ENCODE data around the gene LARP4B. TPM values are rescaled to one million over a fixed set of nuclear protein-coding genes. Genes with fewer than 3 reads are reported as not detected.
A peak's percentile ranks its signal among the peaks of the same experiment; 100 is the strongest.

Gene LARP4B
- total and polyA plus RNA-seq, 2 of the 13 experiments (the other 11 are each of a cell fraction or from before 2014, with no cell fraction given), result 19.5 to 30.2 TPM

DNA sequence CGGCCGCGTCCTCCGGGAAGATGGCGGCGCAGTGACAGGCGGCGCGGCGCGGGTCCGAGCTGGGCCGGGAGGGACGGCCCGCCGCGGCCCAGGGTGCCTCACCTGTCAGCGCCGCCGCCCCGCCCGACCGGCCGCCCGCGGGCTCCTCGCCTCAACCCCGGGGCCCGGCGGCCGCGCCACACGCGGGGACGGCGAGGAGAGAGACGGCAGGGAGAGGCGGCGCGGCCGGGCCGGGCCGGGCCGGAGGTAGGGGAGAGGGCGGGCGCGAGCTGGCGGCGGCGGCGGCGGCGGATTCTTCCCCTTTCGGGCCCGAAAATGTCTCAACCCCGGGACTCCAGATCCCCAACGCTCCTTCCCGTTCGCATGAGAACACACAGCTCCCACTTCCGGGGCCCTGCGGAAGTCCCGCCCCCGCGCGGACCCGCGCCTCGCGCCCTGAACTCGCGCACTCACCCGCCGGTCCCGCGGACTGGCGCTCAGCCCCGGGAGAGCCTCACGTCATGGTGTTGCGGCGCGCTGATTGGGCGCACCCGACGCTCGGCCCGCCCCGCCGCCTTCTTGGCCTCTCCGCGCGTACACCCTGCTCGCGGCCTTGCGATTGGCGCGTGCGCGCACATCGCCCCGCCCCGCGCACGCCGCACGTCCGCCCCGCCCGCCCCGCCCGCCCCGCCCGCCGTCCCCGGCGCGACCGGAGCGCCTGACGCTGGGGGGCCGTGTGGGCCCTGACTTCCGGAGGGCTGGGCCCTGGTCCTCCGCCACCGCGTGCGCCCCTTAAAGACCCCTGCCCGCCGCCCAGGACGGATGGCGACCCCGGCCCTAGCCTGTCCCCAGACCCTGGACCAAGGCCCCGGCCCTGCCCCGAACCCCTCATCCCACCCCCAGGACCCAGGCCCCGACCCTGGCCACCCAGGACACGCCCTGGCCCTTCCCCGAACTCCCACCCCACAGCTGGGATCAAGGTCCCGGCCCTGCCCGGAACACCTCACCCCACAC is at the start of gene LARP4B (continued):
- TF ChIP-seq HINFP (CRISPR knock-in tag; IDR thresholded peaks at IDR 0.05; ENCODE audit: low read depth) (peak; percentile 29; the same call in 1 of the 2 replicates), TAF1 (CRISPR knock-in tag; IDR thresholded peaks at IDR 0.05) (peak; percentile 58), ARNT2 (CRISPR knock-in tag; IDR thresholded peaks at IDR 0.05; ENCODE audit: low read depth) (peak; percentile 20; the same call in 1 of the 2 replicates), SRSF1 (optimal IDR thresholded peaks at IDR 0.05; ENCODE audit: low read depth, low read length) (peak; percentile 33), ZZZ3 (CRISPR knock-in tag; IDR thresholded peaks at IDR 0.05; ENCODE audit: borderline replicate concordance) (no peak; the same call in 1 of the 2 replicates), ZKSCAN1 (IDR thresholded peaks at IDR 0.05; ENCODE audit: low read length) (no peak), MAFF (IDR thresholded peaks at IDR 0.05; ENCODE audit: low read depth, low read length) (no peak), BCL6 (CRISPR knock-in tag; IDR thresholded peaks at IDR 0.05) (no peak), ZNF546 (CRISPR knock-in tag; conservative IDR thresholded peaks at IDR 0.05) (peak; percentile 11; the same call in 1 of the 2 replicates), ZNF335 (CRISPR knock-in tag; IDR thresholded peaks at IDR 0.05) (no peak), EHMT2 (IDR thresholded peaks at IDR 0.05; ENCODE audit: borderline replicate concordance, low read depth, low read length) (no peak), NFYC (CRISPR knock-in tag; IDR thresholded peaks at IDR 0.05) (peak; percentile 85), SIN3A (IDR thresholded peaks at IDR 0.05; ENCODE audit: borderline replicate concordance, low read depth, low read length) (peak; percentile 66; the same call in 1 of the 2 replicates), ZIK1 (CRISPR knock-in tag; IDR thresholded peaks at IDR 0.05; ENCODE audit: borderline replicate concordance, low read depth) (no peak), SRSF9 (IDR thresholded peaks at IDR 0.05; ENCODE audit: borderline replicate concordance, insufficient read depth, low read depth, low read length, poor library complexity, severe bottlenecking) (no peak), TFDP1 (CRISPR knock-in tag; IDR thresholded peaks at IDR 0.05; ENCODE audit: borderline replicate concordance) (peak; percentile 88; the same call in 1 of the 2 replicates), ELF1 (CRISPR knock-in tag; IDR thresholded peaks at IDR 0.05) (peak; percentile 63)
- TF ChIP-seq, protein P1, sequence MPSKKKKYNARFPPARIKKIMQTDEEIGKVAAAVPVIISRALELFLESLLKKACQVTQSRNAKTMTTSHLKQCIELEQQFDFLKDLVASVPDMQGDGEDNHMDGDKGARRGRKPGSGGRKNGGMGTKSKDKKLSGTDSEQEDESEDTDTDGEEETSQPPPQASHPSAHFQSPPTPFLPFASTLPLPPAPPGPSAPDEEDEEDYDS (CRISPR knock-in tag; IDR thresholded peaks at IDR 0.05), result peak; percentile 33; the same call in 1 of the 2 replicates
- TF ChIP-seq, protein P2, sequence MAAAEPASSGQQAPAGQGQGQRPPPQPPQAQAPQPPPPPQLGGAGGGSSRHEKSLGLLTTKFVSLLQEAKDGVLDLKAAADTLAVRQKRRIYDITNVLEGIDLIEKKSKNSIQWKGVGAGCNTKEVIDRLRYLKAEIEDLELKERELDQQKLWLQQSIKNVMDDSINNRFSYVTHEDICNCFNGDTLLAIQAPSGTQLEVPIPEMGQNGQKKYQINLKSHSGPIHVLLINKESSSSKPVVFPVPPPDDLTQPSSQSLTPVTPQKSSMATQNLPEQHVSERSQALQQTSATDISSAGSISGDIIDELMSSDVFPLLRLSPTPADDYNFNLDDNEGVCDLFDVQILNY (CRISPR knock-in tag; conservative IDR thresholded peaks at IDR 0.05), result 0 out of 2 replicates have a peak, but pooled peaks have one; percentile 26
- TF ChIP-seq, protein P3, sequence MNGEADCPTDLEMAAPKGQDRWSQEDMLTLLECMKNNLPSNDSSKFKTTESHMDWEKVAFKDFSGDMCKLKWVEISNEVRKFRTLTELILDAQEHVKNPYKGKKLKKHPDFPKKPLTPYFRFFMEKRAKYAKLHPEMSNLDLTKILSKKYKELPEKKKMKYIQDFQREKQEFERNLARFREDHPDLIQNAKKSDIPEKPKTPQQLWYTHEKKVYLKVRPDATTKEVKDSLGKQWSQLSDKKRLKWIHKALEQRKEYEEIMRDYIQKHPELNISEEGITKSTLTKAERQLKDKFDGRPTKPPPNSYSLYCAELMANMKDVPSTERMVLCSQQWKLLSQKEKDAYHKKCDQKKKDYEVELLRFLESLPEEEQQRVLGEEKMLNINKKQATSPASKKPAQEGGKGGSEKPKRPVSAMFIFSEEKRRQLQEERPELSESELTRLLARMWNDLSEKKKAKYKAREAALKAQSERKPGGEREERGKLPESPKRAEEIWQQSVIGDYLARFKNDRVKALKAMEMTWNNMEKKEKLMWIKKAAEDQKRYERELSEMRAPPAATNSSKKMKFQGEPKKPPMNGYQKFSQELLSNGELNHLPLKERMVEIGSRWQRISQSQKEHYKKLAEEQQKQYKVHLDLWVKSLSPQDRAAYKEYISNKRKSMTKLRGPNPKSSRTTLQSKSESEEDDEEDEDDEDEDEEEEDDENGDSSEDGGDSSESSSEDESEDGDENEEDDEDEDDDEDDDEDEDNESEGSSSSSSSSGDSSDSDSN (CRISPR knock-in tag; IDR thresholded peaks at IDR 0.05), result peak; percentile 45; the same call in 1 of the 2 replicates
